Left renal pelvis (tissue), 4 donors: ENCODE measurements around the gene IFNA17. TPM values are rescaled to one million over a fixed set of nuclear protein-coding genes. Genes with fewer than 3 reads are reported as not detected.
"Not testable (repeated sequence)": the region's sequence is repeated elsewhere in the genome, so short reads cannot be mapped to it uniquely, and the experiment has no call there.

ENCODE experiments used
- DNase-seq, 4 donors: peaks; one replicate each; pipeline ENCODE4 v3.0.0-alpha.2; 2013; ENCODE audit warnings: low read depth in 4 of 4, low spot score in 3 of 4
- polyA plus RNA-seq, 4 donors: library from polyadenylated mRNA; unstranded; fragments of 120-200 nt; gene quantifications; one replicate each; pipeline ENCODE4 v1.2.1, GENCODE V29; 2013; ENCODE audit not compliant: insufficient read length in 4 of 4

The IFNA17 gene
- polyA plus RNA-seq: not detected

DNA sequence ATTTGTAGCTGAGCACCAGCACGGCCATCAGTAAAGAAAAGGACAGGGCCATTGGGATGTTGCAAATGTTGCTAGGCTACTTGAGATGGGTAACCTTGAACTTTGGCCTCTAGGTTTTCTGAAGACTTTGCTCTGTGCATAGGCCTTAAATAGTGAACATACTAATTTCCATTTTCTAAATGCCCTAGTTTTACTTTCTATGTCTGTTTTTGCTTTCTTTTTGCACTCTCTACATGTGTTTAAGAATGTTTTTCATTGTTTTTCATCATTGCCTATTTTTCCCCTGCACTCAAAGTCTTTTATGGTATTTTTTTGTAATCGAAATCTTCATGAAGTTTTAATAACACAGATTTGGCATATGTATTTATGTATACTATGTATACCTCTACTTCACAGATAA is at the start of gene IFNA17:
Gene IFNA17, minus strand, starts transcription at position 101 of the 400 bp plus-strand sequence. Its CDS starts 49 bp downstream, at position 52.
- no peak for DNase-seq

GRCh38 chr9:21268347-21268657 is 40.3 kb upstream of the IFNA17 start:
- DNase-seq: no peak

DNA sequence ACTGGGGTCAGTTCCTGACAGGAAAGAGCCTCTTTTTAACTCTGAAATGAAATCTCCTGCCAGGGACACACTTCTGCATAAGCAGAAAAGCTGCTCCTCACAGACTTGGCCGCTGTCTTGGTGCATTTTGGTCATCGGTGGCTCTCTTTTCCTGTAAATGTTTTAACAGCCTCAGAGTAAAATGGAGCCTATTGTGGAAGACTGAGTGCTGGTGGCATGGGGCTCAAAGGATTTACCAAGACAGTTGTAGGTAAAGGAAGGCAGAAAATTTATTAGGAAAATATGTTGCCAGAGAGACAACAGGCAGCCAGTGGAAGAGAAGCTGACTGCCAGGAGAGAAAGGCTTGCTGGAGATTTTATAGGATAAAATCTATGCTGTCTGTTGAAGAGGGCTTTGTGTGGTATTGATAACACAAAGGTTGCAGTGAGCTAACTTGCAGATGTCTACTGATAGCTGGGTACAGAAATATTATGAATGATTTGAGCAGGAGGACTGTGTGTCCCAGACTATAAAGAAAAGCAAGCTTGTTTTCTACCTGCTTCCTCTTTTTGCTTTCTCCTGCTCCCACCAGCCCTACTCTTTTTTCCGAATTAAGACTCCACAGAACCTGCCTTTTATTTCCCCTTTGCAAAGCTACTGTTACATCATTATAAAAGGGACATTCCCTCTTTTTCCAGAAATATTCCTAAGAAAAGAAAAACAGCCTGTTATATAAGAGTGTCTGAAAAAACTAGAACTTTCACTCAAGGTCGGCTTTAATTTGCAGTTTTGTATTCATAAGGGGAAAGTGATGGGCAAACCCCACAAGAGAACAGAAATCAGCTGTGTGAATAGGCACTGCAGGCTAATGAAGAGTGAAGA is 39.7 kb upstream of the IFNA17 start:
- DNase-seq: no peak

GRCh38 chr9:21266733-21267484 is 38.9 kb upstream of the IFNA17 start:
- DNase-seq: no peak

- DNase-seq: no peak
Measured at GRCh38 chr9:21265421-21266189, 37.6 kb upstream of the IFNA17 start.

DNA sequence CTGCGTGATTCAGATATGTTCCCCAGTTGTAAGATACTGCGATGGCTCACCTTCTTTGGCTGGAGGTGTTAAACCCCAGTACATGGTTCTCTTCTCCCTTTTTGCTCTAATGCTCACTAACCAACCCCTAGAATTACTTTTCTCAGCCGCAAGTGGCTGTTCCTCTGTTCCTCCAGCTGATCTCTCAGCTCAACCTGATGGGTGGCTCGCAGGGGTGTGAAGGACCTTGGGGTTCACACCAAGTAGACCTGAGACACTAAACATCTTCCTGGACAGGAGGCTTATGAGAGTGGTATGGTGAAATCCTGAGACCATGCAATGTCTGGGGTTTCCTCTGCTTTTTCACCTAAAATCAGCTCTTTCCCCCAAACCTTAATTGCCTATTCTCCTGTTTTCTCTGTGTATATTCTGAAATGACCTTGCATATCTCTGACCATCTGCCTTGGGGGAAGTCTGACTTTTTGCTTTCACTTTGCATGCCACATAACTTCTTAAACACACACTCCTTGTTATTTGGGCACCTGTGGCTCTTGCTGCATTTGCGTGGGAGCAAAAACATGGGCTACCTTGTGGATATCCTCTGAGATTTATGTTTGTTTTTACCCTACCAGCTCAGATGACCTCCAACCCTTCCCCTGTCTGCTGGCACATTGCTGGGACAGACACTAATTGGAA is 27.7 kb upstream of the IFNA17 start:
- no peak for DNase-seq

- DNase-seq: no peak
Measured at GRCh38 chr9:21252721-21253547, 24.9 kb upstream of the IFNA17 start.

- no peak for DNase-seq
Measured at GRCh38 chr9:21251638-21252037, 23.6 kb upstream of the IFNA17 start.

DNA sequence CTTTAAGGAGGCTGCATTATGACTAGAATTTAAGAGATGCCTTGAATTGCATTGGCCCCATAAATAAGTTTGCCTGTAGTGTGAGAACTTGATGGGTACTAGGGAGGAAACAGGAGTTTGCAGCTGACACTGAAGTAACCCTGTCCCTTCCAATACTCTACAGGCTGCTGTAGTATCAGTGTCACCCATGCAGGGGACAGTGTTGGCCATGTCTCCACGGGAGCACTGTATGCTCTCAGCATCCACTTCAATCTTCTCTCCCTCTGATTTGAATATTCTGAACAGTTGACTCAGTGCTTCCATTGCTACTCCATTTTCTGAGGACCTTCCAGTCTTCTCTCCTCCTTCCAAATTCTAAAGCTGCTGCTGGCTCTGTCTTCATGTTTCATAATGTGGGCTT is 23.2 kb upstream of the IFNA17 start:
- DNase-seq: no peak

- no peak for DNase-seq
Measured at GRCh38 chr9:21244836-21245235, 16.8 kb upstream of the IFNA17 start.

- no peak for DNase-seq
Measured at GRCh38 chr9:21239911-21240310, 11.9 kb upstream of the IFNA17 start, which contains the start of gene IFNA14. IFNA14 (minus strand) TSS chr9:21240005; CDS start chr9:21239935, 70 bp downstream.

- DNase-seq: not testable (repeated sequence)
Measured at GRCh38 chr9:21236360-21236714, 8.3 kb upstream of the IFNA17 start.

- DNase-seq: not testable (repeated sequence)
Measured at GRCh38 chr9:21235468-21236359, 7.7 kb upstream of the IFNA17 start.

- DNase-seq: no peak
Measured at GRCh38 chr9:21234153-21234687, 6.2 kb upstream of the IFNA17 start.

- DNase-seq: no peak
Measured at GRCh38 chr9:21233258-21233657, 5.2 kb upstream of the IFNA17 start.

- not testable (repeated sequence) for DNase-seq
Measured at GRCh38 chr9:21217211-21217610, 10.8 kb downstream of the IFNA17 start, which contains the start of gene IFNA16. IFNA16 (minus strand) TSS chr9:21217311; CDS start chr9:21217305, 6 bp downstream.

GRCh38 chr9:21213411-21214326 is 14.4 kb downstream of the IFNA17 start:
- not testable (repeated sequence) for DNase-seq
